ENCODE data around the gene PODXL2.
"Not testable (repeated sequence)": the region's sequence is repeated elsewhere in the genome, so short reads cannot be mapped to it uniquely, and the experiment has no call there.

PODXL2 gene

DNA sequence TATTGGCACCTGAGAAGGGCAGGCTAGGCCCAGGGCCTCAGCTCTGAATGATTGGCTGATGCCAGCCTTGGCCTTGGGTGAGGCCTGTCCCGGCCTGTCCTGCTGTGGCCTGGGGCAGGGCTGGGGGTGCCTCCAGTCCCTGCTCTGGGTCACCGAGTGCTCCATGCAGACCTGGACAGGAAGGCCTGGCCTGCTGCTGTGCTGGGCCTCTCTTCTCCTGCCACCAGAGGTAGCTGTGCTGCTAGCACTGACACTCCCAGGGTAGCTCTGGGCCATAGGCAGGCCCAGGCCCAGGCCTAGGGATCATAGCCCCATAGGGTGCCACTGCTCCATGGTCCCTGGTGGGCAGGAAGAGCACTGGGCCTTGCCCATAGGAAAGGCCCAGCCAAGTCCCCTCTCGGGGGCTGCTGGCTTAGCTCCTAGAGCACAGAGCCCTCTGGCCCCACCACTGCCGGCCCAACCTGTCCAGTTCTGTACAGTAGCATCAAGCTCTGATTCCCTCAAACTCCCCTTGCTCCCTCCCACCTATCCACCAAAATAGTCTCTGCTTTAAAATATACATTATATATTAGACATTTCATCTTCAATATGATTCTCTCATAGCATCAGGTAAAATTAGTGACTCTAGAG lies 62.0 kb downstream of the PODXL2 start:
- no peak for ATAC-seq

DNA sequence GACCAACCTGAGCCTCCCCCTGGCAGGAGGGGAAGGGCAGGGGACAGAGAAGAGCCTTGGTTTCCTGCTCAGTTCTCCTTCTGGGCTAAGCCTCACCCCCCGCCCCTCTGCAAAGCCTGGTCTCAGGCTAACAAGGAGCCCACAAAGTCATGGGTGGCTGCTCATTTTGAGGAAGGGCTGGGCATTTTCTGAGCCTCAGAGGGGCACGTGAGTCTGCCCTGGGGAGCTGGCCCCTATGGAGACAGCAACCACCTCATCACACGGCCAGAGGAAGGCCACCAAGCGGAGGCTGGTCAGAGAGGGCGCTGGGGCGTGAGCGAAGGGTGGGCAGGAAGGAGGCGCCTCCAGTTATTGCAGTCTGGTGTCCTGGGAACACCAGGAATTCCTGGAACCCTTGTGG lies 62.5 kb downstream of the PODXL2 start:
- no peak for ATAC-seq

DNA sequence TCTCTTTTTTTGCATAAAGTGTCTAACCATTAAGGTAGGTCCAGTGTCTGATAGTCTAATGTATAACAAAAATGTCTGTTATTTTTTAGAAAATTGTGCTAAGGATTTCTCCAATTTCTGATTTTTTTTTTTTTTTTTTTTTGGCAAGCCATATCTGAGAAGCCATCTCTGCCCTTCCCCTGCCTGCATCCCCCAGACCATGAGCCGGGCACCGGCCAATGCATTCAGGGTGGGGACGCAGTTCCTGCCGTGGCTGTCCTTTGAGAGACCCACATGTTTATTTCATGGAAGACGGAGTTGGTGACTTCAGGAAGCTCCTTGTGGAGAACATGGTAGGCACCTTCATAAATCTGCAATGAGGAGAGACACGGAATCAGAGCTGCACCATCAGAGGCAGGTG lies 63.0 kb downstream of the PODXL2 start:
- ATAC-seq, result no peak

DNA sequence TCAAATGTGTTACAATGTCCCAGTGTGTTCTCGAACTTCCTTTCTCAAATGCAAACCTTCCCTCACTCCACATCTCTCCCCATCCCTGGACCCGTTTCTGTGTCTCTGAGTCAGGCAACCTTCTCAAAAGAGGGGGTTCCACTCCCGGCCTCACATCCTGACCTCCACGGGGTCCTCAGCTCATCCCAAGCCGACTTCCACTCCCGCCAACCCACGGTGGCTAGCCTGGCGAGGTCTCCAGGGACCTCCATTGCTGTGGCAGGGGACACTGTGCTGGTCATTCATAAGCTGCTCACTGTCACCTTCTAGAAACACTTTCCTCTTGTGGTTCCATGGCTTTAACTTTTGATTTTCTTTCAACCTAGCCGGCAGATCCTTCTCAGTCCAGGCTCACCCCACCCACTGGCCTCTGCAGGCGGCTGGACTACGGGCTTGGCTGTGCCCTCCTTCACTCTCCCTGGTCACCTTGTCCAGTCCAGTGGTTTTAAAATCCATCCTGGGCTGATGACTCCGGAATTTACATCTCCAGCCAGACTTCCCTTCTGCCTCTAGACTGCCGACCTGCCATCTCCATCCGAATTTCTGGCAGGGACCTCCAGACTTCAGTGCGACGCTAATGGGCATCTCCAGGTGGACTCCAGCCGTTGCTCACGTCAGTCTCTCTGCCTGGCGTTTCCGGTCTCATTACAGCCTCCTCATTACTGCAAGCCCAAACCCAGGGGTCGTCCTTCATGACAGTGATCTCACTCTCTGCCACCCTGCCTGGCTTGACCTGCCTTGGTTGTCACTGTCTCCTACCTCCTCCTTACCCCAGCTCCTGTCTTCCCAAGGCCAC lies 63.7 kb downstream of the PODXL2 start:
- ATAC-seq, result no peak

DNA sequence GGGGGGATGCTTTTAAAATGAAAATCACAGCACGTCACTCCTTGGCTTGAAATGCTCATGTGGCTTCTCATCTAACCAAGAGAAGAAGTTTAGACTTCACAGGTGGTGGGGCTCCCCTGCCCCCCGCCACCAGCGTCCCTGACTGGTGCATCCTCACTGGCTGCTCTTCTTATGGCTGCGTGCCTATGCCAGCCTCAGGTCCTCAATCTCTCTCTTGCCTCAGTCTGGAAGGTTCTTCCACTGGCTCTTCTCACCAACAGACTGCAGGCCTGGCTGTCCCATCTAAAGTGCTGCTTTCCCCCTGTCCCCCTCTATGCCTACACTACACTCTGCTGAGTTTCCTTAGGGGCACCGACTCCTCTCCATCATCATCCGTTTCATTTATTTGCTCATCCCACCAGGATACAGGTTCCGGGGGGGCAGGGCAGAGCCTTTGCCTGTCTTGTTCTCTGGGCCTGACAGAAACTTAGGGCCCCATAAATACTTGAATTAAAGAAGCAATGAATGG lies 64.4 kb downstream of the PODXL2 start:
- no peak for ATAC-seq

DNA sequence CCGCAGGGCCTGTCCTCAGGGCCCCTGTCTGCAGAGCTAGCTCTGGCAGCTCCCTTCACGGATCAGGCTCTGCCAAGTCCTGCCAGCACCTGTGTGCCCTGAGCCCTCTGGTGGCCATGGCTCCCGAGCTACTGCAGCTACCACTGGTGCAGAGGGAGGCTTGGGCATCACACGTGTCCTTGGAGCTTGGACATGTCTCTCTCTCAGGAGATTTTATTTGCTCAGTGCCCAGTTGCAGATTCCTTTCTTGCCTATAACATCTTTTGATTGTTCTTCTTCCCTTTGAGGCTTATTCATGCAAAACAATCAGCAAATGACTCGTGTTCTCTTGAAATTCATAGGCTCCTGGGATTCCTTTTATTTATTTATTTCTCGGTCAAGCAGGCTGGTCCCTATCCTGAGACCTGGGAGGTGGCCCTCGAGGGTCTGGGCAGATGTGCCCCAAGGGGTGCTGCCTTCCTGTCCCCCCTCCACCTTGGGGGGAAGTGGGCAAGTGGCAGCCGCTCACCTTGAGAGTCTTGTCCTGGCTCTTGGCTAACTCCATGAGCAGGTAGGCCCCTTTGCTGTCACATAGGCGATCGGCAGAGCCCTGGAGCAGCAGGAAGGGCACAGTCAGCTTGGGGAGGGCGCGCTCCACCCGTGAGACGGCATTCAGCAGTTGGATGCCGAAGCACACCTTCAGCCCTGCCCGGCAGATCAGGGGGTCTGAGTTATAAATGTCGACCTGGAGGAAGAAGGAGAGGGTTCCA lies 65.7 kb downstream of the PODXL2 start:
- peak in 1 of 2 donors; percentile 35 for ATAC-seq

DNA sequence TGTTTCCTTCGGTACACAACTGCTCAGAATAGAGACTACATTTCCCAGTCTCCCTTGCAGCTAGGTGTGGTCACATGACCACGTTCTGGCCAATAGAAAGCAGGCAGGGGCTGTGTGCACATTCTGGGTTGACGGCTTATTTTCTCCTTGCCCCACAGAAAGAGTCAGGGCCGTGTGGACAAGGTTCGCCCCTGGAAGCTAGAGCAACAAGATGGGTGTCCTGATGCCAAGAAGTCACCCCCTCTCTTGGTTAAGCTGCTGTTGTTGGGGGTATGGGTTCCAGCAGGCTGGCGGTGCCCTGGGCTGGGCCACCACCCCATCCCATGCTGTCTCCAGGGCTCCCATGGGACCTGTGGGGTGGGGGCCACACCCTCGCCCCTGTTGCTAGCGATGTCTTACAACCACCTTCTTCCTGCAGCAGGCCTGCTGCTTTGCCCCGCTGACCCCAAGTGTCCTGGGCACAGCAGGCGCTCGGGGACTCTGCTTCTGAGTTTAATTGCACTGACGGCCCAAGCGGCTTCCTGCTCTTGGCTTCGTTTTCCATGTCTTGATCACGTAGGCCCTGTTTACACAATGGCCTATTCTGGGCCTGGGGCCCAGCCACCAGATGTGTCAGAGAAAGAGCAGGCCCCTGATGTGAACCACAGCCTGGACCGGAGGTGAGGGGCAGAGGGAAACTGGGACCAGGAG lies 68.7 kb downstream of the PODXL2 start:
- peak; percentile 67 for ATAC-seq

DNA sequence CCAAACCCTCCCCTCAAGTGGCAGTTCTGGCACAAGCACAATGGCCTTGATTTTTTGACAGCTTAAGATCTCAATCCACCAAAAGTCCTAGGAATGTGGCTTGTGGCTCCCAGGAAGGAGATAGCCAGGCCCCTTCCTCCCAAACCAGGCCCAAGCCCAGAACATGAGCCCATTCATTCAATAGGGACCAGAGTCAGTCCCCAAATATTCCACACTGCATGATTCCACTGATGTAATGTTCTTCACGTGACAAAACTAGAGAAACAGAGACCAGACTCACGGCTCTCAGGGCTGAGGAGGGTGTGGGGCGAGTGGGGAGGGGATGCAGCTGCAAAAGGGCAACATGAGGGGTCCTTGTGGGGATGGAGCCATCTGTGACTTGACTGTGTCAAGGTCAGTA lies 69.3 kb downstream of the PODXL2 start:
- ATAC-seq, result no peak

DNA sequence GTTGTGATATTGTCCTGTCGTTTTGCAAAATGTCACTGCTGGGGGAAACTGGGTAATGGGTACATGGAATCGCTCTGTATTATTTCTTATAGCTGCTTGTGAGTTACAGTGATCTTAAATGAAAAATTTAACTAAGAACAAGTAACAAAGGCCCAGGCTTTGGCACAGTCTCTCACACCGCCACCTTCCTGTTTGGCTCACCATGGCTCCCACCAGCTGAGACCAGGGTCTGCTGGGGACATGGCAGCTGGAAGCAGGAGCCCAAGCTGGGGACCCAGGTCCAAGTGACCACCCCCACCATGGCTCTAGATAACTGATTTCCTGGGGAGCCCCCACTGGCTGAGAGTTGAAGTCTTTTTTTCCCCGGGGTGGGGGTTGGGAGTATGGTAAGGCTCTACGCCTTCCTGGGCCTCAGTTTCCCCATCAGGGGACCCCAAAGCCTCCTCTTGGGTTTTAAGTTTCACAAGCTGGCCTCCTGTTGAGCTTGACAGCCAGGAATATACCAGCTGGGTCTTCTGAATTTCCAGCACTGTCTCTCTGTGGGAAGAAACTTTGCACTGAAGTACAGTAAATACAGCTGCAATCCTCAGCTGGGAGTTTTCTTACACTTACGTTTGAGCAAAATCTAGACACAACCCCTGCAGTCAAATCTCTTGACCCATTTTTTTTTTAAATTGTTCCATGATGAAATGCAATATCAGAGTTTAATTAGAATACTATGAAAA lies 69.9 kb downstream of the PODXL2 start:
- no peak for ATAC-seq

DNA sequence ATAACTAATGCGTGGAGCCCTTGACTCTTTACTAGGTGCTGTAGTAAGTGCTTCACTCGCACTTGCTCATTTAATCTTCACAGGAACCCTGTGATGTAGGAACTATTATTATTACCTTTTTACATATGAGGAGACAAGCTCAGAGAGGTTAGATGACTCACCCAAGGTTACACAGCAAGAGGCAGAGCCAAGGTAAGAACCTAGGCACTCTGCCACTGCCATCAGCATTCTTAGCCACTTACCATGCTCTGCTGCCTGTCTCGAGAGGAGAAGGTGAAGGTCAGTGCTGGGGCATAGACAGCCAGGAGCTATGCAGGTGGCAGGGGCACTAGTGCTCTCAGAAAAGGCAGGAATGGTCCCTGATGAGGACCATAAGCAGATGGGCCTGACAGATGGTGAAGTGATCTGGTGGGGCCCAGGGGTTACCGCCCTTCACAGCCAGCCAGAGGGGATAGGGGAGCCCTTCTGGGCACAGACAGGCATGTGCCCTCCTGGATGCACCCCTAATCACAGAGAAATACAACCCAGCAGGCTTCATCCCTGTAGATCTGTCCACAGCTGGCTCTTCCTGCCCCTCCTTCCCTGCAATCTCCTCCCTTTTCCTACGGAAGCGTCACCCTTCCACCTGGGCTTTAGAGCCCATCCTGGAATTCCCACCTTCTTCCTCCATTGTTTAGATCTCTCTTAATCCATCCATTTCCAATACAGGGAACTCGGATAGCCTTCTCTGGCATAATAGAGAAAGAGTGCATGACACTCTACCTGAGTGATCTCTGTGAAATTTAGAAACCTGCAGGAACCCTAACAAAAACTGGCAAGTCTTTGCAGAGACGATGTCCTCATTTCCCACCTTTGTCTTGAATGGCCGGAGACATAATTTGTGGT lies 70.7 kb downstream of the PODXL2 start:
- ATAC-seq, result no peak

DNA sequence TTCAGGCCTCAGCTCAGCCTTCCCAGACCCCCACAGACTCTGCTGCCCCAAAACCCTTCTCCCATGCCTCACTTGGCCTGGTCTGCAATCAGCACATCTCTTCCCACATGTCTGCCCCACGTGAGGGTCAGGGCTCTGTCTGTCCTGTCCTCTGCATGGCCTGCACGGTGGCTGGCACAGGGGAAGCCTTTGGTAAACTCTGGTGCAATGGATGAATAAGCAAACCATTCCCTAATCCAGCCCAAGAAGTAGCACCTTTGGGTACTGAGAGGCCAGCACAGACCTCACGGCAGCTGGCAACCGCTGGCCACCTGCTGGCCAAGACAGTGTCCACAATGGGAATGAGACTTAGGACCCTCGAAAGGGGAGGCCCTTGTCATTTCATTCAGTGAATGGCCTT lies 71.4 kb downstream of the PODXL2 start:
- ATAC-seq, result no peak

DNA sequence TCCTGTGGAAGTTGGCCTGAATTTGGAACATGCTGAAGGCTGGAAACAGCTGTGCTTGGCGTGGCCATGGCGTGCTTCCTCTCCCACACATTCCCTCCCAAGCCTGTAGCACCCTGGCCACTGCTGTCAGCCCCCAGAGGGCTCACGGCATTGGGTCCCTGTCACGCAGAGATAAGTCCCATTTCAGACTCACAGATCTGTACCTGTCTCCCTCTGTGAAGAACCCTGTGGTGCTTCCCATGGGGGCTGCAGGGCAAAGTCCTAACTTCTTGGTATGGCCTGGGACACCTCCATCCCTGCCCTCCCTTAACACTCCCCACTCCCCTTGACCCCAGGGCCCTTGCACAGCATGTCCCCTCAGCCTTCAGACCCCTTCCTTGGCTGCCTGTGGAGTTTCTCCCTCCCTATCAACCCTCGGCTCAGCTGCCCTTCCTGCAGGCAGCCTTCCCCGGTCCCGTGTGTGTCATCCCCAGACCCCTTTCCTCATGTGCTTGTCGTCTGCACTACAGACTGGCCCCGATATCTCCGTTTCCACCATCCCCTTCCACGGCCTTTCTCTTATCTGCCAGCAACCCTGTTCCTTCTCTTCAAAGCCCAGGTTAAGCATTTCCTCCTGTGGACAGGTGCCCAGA lies 72.4 kb downstream of the PODXL2 start:
- no peak for ATAC-seq

DNA sequence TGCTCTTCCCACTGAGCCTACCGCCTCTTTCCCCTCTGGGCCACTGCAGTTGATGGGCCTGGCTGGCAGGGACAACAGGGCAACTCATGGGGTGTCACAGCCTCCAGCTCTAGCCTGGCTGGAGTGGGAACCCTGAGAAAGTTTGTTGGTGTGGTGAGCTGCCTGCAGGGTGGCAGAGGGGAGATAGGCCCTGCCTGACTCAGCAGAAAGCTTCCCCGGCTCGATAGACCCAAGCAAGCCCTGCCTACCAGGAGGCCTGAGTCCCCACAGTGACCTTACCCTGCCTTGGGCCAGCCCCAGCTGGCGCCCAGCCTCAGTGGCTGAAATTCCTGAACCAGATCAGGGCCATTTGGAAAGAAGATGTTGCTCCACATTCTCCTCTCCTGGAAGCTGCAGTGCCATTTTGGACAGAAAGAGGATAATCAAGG lies 73.2 kb downstream of the PODXL2 start:
- no peak for ATAC-seq

DNA sequence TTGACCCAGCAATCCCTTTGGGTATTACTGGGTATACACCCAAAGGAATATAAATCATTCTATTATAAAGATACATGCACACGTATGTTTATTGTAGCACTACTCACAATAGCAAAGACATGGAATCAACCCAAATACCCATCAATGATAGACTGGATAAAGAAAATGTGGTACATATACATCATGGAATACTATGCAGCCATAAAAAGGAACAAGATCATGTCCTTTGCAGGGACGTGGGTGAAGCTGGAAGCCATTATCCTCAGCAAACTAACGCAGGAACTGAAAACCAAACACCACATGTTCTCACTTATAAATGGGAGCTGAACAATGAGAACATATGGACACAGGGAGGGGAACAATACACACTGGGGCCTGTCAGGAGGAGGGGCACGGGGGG lies 75.9 kb downstream of the PODXL2 start:
- ATAC-seq, result not testable (repeated sequence)

DNA sequence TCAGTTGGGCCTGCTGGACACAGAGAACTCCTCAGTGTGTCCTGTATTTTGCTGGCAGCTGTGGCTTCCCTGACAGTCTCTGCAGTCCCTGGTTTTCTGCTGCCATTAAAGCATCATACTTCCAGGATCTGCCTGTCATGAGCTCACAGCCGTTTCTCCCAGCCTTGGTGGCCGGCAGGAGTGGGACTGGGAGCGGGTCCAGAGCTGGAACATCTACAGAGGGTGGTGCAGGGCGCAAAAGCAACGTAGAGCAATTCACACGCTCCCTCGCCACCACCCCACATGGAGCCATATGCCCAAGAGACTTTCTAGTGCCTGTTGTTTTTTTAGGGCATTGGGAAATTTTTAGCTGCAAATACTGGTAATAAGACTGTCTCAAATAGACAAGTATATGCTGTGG lies 77.3 kb downstream of the PODXL2 start:
- ATAC-seq, result no peak

DNA sequence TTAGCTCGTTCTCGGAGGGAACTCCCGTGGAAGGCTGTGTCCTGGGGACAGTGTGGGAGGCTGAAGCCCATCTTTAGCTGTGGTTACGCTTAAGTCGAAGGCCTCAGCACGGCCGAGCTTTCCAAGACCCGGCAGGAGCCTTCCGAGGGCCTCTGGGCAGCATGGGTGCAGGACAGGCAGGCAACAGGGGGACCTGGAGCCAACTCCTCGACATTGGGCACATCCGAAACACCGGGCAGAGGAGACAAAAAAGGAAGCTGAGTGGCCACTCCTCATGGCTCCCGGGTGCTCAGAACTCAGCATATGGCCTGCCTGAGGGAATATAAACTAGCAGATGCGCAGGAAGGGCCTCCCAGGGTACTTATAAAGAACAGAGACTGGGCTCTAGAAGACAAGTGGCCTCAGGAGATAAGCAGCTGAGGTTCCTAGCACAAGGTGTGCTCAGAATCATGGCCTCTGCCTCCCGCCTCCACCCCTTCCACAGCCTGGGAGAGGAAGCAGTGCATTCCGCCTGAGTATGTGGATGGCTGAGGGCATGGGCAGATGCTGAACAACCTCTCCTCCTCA lies 77.9 kb downstream of the PODXL2 start:
- ATAC-seq, result no peak

DNA sequence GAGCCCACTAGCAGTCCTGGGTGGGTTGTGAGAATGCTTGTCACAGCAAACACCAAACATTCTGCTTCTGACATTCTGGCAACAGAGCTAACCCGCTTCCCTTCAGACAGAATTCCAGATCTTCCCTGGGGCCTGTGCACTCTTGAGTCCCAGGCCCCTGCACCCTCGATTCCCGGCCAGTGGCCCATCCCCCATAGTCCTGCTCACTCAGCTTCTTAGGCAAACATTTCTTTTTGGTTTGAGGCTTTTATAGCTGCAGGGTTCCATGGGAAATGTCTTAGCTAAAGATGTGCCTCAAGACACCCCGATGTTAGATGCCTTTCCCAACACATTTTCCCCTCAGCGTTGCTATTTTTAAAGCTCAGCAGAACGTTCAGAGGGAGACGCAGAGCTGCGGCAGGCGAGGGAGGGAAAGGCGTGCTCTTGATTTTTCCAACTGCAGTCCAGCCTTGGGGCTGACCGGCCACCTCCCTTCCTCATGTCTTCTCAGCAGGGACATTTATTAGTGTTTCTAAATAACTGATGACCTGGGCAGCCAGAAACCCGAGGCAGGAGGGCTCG lies 78.9 kb downstream of the PODXL2 start:
- ATAC-seq, result no peak

DNA sequence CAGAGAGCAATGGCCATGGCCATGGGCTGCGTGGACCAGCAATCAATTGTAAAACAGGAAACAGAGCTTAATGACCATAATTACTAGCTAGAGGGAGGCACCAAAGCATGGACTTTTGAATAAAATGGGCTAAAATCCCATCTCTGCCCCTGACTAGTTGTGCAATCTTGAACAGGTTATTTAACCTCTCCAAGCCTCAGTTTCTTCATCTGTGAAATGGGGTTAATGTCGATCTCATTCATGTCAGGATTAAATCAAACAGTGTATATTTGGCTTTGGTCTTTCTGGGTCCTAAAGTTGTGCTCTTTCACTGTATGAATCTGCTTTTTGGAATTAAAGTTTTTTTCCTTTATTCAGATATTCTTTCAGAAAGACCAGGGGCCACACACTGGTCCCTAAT lies 79.9 kb downstream of the PODXL2 start:
- ATAC-seq, result no peak

DNA sequence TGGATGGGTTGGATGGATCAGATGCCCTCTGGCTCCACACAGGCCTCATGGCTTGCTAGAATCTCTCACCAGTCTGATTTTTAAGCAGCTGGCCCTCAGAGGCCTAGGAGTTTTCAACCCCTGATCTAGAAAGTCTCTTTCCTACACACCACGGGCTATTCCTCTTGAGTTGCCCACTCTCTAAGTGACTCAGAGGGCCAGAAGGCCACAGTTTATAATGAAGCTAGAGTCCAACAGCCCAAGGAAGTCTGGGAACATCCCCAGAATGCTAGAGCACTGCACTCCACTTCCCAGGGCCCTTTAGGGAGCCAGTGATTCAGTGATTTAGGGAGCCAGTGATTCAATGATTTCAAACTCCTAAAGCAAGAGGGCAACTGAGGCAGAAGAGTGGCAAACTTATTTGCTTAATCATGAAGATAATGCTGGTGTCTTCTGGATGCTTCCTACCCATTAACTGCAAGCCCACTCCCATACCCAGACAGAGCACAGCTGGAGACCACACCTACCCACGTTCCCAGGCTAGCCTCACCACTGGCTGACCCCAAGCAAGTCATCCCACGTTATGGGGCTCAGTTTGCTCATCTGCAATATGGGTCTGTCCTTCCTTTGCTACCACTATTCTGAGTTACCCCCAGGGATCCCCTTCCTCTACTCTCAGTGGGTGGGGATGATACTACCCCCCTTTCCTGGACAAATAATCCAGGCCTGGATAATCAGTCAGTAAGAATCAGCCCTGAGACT lies 80.5 kb downstream of the PODXL2 start:
- no peak for ATAC-seq

Measured in activated CD4-positive, CD25-positive, alpha-beta regulatory T cell treated with anti-CD3 and anti-CD28 coated beads, Interleukin-2, amount 50 U/mL, for 24 hours (primary cell).